Measurements from ENCODE around the gene WFDC2. TPM values are rescaled to one million over a fixed set of nuclear protein-coding genes. Genes with fewer than 3 reads are reported as not detected.

WFDC2 gene
- total RNA-seq, 1 donor from 2014 or later = 172 TPM

DNA sequence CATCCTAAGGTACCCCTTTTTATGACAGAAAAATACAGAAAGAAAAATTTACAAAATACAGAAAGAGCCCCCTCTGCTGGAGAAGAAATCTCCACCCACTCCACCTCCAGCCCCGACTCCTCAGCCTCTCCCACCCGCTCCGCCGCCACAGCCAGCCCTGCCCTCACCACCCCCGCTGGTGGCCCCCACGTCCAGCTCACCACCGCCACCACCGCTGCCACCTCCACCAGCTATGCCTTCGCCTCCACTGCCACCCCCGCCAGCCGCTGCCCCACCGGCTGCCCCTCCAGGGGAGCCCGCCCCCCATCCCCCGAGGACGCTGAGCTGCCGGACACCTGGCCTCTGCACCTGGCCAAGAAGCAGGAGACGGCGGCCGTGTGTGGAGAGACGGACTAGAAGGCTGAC, 17.7 kb downstream of the WFDC2 start:
- Histone ChIP-seq H3K4me3 (no peak overlapping the region), H3K27ac (no peak overlapping the region), H3K36me3 (no peaks in the 10 kb centered on the region), H3K4me1 (no peaks in the 10 kb centered on the region), H3K9me3 (no peaks in the 10 kb centered on the region), H3K27me3 (ENCODE audit: low read depth) (peaks cover 11% of the 10 kb centered on the region)
- peak; percentile 30 for TF ChIP-seq CTCF (IDR thresholded peaks at IDR 0.05)
- DNase-seq (no peak), ATAC-seq (peak; percentile 30 to 45)
- intact Hi-C loops (cut with DNase I) = no loop called here

DNA sequence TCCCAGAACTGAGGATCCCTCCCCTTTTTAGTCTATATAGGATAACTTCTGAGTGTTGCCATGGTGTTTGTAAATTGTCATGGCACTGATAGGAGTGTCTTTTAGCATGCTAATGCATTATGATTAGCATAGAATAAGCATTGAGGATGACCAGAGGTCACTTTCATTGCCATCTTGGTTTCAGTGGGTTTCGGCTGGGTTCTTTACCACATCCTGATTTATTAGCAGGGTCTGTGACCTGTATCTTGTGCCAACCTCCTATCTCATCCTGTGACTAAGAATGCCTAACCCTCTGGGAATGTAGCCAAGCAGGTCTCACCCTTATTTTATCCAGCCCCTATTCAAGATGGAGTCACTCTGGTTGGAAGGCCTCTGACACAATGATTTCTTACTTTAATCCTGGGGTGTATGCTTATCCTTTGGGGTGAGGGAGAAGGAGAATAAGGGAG, 19.6 kb downstream of the WFDC2 start:
- no peak for TF ChIP-seq CTCF (IDR thresholded peaks at IDR 0.05)
- no peaks in the 10 kb centered on the region for H3K4me1 ChIP-seq
- no peak for DNase-seq
- no peak overlapping the region for H3K27ac ChIP-seq
- ATAC-seq = no peak
- H3K36me3 ChIP-seq = no peaks in the 10 kb centered on the region
- peaks cover 11% of the 10 kb centered on the region for H3K27me3 ChIP-seq (ENCODE audit: low read depth)
- intact Hi-C loops (cut with DNase I) = no loop called here
- no peak overlapping the region for H3K4me3 ChIP-seq
- H3K9me3 ChIP-seq = no peaks in the 10 kb centered on the region

GRCh38 chr20:45495501-45495941, 26.0 kb downstream of the WFDC2 start:
- Histone ChIP-seq H3K9me3 (no peaks in the 10 kb centered on the region), H3K27me3 (ENCODE audit: low read depth) (peaks cover 12% of the 10 kb centered on the region), H3K36me3 (no peaks in the 10 kb centered on the region), H3K4me1 (no peaks in the 10 kb centered on the region), H3K27ac (no peak overlapping the region), H3K4me3 (no peak overlapping the region)
- TF ChIP-seq CTCF (IDR thresholded peaks at IDR 0.05) = no peak
- peak; percentile 60 to 68 for ATAC-seq
- intact Hi-C loops (cut with DNase I) = no loop called here
- peak; percentile 49 for DNase-seq

GRCh38 chr20:45496166-45496565, 26.6 kb downstream of the WFDC2 start:
- Histone ChIP-seq H3K4me1 (no peaks in the 10 kb centered on the region), H3K36me3 (no peaks in the 10 kb centered on the region), H3K9me3 (no peaks in the 10 kb centered on the region), H3K27ac (no peak overlapping the region), H3K4me3 (no peak overlapping the region), H3K27me3 (ENCODE audit: low read depth) (peaks cover 13% of the 10 kb centered on the region)
- ATAC-seq (no peak), DNase-seq (no peak)
- TF ChIP-seq CTCF (IDR thresholded peaks at IDR 0.05) = no peak
- intact Hi-C loops (cut with DNase I) = no loop called here

DNA sequence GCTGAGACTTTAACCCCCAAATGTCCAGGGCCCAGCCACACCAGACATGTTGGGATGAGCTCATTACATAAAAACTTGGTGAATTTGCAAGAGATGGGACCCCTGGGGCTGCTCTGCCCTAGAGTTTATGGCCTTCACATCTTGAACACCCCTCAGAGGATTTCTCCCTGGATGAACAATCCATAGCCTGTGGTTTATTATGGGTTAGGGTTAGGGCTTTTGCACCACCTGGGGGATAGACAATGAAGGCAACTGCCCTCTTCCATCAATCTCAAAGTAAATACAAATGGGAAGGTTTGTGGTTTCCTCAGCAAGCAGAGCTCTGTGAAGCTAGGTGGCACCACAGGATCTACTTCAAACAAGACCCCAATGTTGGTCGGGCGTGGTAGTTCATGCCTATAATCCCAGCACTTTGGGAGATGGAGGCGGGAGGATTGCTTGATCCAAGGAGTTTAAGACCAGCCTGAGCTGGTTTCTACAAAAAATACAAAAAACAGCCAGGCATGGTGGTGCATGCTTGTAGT, 28.5 kb downstream of the WFDC2 start:
- DNase-seq (no peak), ATAC-seq (no peak)
- no peak overlapping the region for H3K4me3 ChIP-seq
- H3K4me1 ChIP-seq = no peaks in the 10 kb centered on the region
- no peak for TF ChIP-seq CTCF (IDR thresholded peaks at IDR 0.05)
- H3K9me3 ChIP-seq = no peaks in the 10 kb centered on the region
- H3K36me3 ChIP-seq = no peaks in the 10 kb centered on the region
- H3K27ac ChIP-seq = no peak overlapping the region
- H3K27me3 ChIP-seq (ENCODE audit: low read depth) = peaks cover 13% of the 10 kb centered on the region
- intact Hi-C loops (cut with DNase I) = no loop called here

Measured in lower lobe of right lung (tissue), 2 donors.